Hematopoietic multipotent progenitor cell treated with erythropoietin and hydrocortisone succinate and interleukin-3 and kit ligand, for 6 days (in vitro differentiated cells): ENCODE measurements around the gene SNAI3.

Experiments
- DNase-seq: peaks from one replicate; pipeline ENCODE4 v3.0.0-alpha.2; 2015

SNAI3 gene

GRCh38 chr16:88703486-88704309 lies 17.4 kb upstream of the SNAI3 start:
- peak; percentile 88 for DNase-seq

GRCh38 chr16:88702371-88703210 lies 16.3 kb upstream of the SNAI3 start:
- DNase-seq: peak; percentile 67

GRCh38 chr16:88701581-88702370 lies 15.5 kb upstream of the SNAI3 start:
- DNase-seq: peak; percentile 38

GRCh38 chr16:88700636-88701482 lies 14.6 kb upstream of the SNAI3 start:
- DNase-seq: peak; percentile 97

GRCh38 chr16:88700322-88700635 lies 14.0 kb upstream of the SNAI3 start:
- DNase-seq: no peak

- no peak for DNase-seq
These were observed 12.9 kb upstream of the SNAI3 start for GRCh38 chr16:88699180-88699579.

GRCh38 chr16:88698646-88699045 lies 12.3 kb upstream of the SNAI3 start:
- no peak for DNase-seq

- DNase-seq: peak; percentile 36
These were observed 11.7 kb upstream of the SNAI3 start for GRCh38 chr16:88697831-88698615.

- no peak for DNase-seq
These were observed 11.0 kb upstream of the SNAI3 start for GRCh38 chr16:88697116-88697830.

- no peak for DNase-seq
These were observed 10.1 kb upstream of the SNAI3 start for GRCh38 chr16:88696441-88696840.

GRCh38 chr16:88695753-88696152 lies 9.4 kb upstream of the SNAI3 start:
- no peak for DNase-seq

- DNase-seq: no peak
These were observed 8.9 kb upstream of the SNAI3 start for GRCh38 chr16:88695218-88695617.

- DNase-seq: no peak
These were observed 8.1 kb upstream of the SNAI3 start for GRCh38 chr16:88694221-88695087.

- DNase-seq: no peak
These were observed 7.3 kb upstream of the SNAI3 start for GRCh38 chr16:88693420-88694177.

- DNase-seq: no peak
These were observed 6.6 kb upstream of the SNAI3 start for GRCh38 chr16:88692861-88693260.

- peak; percentile 82 for DNase-seq
These were observed 5.7 kb upstream of the SNAI3 start for GRCh38 chr16:88691924-88692560.

- no peak for DNase-seq
These were observed 5.0 kb upstream of the SNAI3 start for GRCh38 chr16:88691129-88691813.
